ENCODE results near the gene STAM.

The STAM gene

DNA sequence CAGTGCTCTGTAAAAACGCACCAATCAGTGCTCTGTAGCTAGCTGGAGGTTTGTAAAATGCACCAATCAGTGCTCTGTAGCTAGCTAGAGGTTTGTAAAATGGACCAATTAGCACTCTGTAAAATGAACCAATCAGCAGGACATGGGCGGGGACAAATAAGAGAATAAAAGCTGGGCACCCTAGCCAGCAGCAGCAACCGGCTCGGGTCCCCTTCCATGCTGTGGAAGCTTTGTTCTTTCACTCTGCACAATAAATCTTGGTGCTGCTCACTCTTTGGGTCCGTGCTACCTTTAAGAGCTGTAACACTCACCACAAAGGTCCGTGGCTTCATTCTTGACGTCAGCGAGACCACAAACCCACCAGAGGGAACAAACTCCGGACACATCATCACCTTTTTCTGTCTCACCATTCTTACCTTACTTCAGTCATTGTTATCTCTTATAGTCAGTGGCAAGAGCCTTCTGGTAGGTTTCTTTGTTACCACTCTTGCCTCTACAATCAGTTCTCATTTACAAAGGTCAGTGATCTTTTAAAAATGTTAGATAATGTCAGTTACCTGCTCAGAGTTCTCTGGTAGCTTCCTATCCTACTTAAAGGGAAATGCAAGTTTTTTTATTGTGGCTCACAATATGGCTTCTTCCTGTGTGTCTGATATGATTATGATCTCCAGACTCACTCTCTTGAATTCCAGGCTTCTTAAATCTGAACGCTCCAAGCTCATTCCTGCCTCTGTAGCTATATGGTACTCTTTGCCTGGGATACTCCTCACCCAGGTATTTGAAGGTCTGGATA, 4.5 kb downstream of the STAM start:
- no peak for DNase-seq

- DNase-seq = no peak
Measured at GRCh38 chr10:17649052-17649451, 5.1 kb downstream of the STAM start.

GRCh38 chr10:17649836-17650235, 5.9 kb downstream of the STAM start:
- peak; percentile 62 for DNase-seq

DNA sequence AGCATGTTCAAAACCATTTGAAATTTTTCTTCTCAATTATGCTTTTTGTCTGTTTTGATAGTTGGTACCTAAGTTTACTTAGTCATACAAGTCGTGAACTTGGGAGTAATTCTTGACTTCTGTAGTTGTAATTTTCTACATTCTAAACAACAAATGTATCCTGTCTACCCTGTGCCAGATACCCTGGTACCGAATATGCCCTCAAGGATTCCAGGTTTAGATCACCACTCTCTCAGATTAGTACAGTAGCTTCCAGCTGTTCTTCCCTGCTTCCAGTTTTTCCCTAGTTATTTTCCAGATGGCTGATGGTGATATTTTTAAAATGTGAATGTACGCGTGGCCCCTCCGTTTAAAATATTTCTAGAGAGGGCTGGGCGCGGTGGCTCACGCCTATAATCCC, 6.5 kb downstream of the STAM start:
- no peak for DNase-seq

GRCh38 chr10:17651896-17652295, 7.9 kb downstream of the STAM start:
- DNase-seq = no peak

- DNase-seq = no peak
Measured at GRCh38 chr10:17652585-17652984, 8.6 kb downstream of the STAM start.

- DNase-seq = no peak
Measured at GRCh38 chr10:17655009-17655408, 11.1 kb downstream of the STAM start.

DNA sequence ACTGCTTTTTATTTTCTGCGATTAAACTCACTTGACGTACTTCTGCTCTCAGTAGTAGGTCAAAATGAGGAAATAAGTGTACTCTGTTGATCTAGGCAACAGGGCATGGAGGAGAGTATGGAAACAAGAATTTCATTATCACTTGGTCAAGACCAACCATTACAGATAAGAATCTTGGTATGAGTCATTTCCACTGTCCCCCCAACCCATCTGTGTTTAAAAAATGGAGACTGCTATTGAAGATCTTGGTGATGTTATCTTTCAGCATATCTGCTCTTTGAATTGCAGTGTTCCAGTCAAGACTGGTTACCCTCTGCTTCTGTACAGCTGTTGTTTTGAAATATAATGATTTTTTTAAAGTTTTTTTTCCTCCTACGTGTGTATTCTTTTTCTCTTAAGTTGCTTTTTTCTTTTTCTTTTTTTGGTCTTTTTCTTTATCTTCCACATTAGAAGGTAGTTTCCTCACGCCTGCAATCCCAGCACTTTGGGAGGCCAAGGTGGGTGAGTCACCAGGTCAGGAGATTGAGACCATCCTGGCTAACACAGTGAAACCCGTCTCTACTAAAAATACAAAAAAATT, 11.7 kb downstream of the STAM start:
- DNase-seq = no peak

- DNase-seq = no peak
Measured at GRCh38 chr10:17657103-17657500, 13.2 kb downstream of the STAM start.

- DNase-seq = no peak
Measured at GRCh38 chr10:17659365-17659764, 15.4 kb downstream of the STAM start.

GRCh38 chr10:17660921-17661320, 17.0 kb downstream of the STAM start:
- DNase-seq = peak; percentile 35

GRCh38 chr10:17661510-17661909, 17.6 kb downstream of the STAM start:
- DNase-seq = no peak

DNA sequence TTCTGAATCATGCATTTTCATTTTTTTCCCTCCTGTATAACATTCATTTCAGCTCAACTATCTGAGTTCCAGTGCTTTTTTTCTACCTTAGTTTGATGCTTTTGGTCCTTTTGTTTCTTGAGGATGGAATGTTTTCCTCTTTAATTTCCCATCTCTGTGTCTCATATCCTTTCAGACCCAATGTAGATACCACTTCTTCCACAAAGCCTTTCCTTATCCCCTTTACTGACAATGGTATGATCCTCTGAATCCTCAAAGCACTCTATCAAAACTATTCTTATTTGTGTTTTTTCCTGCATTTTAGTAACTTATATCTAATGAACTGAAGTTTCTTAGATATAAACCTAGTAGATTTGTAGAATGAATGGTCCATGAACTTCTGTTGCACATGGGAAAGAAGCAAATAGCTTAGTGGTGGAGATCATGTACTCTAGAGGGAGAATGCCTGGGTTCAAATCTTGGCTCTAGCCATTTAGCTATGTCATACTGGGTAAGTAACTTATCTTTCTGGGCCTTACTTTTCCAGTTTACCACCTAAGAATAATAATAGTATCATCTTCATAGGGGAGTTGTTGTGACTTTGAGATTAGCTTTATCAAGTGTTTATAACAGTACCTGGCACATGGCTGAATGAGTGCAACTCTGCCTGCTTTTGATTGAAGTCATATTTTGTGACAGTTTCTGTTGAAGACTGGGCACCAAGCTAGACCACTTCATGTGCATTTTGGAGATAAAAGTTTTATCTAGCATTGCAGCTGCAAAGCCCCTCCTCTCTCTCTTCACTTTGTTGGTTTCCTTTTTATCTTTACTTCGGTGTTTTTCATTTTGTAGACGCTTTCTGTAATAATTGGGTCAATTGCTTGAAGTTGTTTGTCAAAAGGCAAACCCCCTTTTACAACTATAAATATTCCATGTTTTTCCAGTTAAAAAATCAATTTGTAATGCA, 18.5 kb downstream of the STAM start:
- no peak for DNase-seq

- DNase-seq = no peak
Measured at GRCh38 chr10:17663450-17663849, 19.5 kb downstream of the STAM start.

GRCh38 chr10:17665747-17666146, 21.8 kb downstream of the STAM start:
- DNase-seq = peak; percentile 83

DNA sequence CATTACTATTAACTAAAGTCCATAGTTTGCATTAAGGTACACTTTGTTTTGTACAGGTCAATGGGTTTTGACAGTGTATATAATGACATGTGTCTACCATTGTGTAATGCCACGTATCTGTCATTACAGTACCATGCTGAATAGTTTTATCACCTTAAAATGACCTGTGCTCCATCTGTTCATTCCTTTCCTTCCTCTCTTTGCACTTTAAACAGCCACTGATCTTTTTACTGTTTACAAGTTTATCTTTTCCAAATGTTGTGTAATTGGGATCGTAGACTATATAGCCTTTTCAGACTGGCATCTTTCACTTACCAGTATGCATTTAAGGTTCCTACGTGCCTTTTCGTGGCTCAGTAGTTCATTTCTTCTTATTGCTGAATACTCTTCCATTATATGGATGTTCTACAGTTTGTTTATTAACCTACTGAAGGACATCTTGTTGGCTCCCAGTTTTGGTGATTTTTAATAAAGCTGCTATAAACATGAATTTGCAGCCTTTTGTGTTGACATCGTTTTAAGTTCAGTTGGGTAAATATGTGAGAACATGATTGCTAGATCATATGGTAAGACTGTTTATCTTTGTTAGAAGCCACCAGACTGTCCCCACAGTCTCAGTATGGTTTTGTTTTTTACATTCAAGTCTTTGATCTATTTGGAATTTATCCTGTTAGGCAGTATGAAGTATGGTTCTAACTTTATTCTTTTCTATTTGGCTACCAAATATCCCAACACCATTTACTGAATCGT, 24.7 kb downstream of the STAM start:
- DNase-seq = no peak

GRCh38 chr10:17669185-17669872, 25.4 kb downstream of the STAM start:
- DNase-seq = peak; percentile 21

GRCh38 chr10:17671307-17671706, 27.4 kb downstream of the STAM start:
- DNase-seq = no peak

GRCh38 chr10:17673471-17674061, 29.6 kb downstream of the STAM start:
- DNase-seq = peak; percentile 96

- DNase-seq = no peak
Measured at GRCh38 chr10:17674566-17674965, 30.6 kb downstream of the STAM start.

DNA sequence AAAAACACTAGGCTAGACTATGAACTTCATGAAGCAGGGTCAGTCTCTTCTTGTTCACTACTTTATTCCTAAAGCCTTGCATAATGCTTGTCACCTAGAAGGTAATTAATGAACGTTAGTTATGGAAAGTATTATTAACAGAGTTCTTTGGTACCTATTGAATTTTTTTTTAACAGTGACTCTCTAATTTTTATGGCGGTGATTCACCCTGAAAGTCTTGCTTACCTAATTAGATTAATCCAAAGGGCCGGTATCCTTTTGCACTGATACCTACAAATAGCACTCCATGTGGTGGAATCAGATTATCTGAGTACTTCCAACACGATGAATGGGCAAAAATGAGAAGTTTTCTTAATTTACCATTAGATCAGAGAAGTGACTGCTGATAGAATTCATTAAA, 31.7 kb downstream of the STAM start:
- no peak for DNase-seq

DNA sequence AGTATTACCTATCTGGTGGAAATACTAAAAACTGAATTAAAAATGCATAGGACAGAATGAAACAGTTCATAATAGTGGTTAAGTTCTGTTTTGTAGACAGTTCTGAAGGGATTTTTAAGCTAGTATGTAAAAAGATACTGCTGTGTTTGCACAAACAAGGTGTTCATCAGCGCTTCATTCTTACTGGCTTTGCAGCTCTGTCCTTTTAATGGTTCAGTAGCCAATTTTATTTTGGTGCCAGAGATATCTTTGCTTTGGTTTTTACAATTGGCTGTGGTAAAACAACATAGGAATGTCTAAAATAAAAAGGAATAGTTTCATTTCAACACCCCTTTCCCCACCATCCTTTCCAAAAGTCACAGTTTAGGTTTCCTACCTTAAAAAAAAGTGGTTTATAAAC, 33.0 kb downstream of the STAM start:
- no peak for DNase-seq
